ENCODE measurements around the gene RARB. TPM values are rescaled to one million over a fixed set of nuclear protein-coding genes. Genes with fewer than 3 reads are reported as not detected.

The RARB gene
- total and polyA plus RNA-seq, 7 experiments from 2014 or later: 0.07 to 0.13 TPM; not detected in 5

DNA sequence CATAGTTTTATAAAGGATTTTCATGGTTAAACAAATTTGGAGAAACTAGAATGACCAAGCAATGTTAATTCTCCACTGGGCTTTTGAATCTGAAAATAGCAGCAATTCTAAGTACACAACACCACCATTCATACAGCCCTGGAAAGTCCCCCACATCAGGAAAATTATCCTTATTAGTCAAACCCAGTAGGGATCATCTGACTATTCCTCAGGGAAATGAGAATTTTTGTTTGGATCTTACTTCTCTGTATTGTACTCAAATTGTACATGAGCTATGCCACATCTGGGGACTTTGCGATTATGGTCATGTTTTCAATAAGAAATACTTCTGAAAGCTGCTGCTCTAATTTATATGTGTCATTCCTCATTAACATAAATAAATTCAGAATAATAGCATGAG, 46.0 kb downstream of the RARB start:
- no peak overlapping the region for H3K4me3 Mint-ChIP-seq
- no peak for DNase-seq
- H3K27me3 Mint-ChIP-seq: peaks cover 0 to 8% (median 5%) of the 10 kb centered on the region in 5 donors
- no peak overlapping the region for H3K27ac ChIP-seq (ENCODE audit: low read depth, low read length)
- no peaks in the 10 kb centered on the region for H3K9me3 ChIP-seq (ENCODE audit: control insufficient read depth in 2 of 3, low read length in 3 of 3)
- no peaks in the 10 kb centered on the region for H3K36me3 ChIP-seq (ENCODE audit: control insufficient read depth in 2 of 3, insufficient read depth in 3 of 3, low read length in 3 of 3)
- no peak overlapping the region for H3K27ac Mint-ChIP-seq
- no peaks in the 10 kb centered on the region for H3K36me3 Mint-ChIP-seq
- ATAC-seq: no peak
- POLR2A ChIA-PET: no interaction called here
- no peaks in the 10 kb centered on the region for H3K27me3 ChIP-seq (ENCODE audit: control insufficient read depth in 2 of 2, insufficient read depth in 2 of 2, low read length in 2 of 2)
- no peak overlapping the region for H3K4me3 ChIP-seq (ENCODE audit: low read length)
- intact Hi-C loops (cut with micrococcal nuclease): no loop called here
- H3K4me1 ChIP-seq (ENCODE audit: control insufficient read depth in 2 of 2, insufficient read depth in 2 of 2, low read length in 2 of 2): no peaks in the 10 kb centered on the region
- H3K9me3 Mint-ChIP-seq: peaks cover 0 to 3% (median 0%) of the 10 kb centered on the region in 11 donors
- H3K4me1 Mint-ChIP-seq: peaks cover 0 to 10% (median 9%) of the 10 kb centered on the region in 7 donors
- CTCF ChIA-PET: no interaction called here

- Histone ChIP-seq H3K4me3 (ENCODE audit: low read length) (no peak overlapping the region), H3K9me3 (ENCODE audit: control insufficient read depth in 2 of 3, low read length in 3 of 3) (no peaks in the 10 kb centered on the region), H3K27ac (ENCODE audit: low read depth, low read length) (no peak overlapping the region), H3K27me3 (ENCODE audit: control insufficient read depth in 2 of 2, insufficient read depth in 2 of 2, low read length in 2 of 2) (no peaks in the 10 kb centered on the region), H3K4me1 (ENCODE audit: control insufficient read depth in 2 of 2, insufficient read depth in 2 of 2, low read length in 2 of 2) (no peaks in the 10 kb centered on the region), H3K36me3 (ENCODE audit: control insufficient read depth in 2 of 3, insufficient read depth in 3 of 3, low read length in 3 of 3) (no peaks in the 10 kb centered on the region)
- intact Hi-C loops (cut with micrococcal nuclease): no loop called here
- peaks cover 0 to 4% (median 0%) of the 10 kb centered on the region in 11 donors for H3K9me3 Mint-ChIP-seq
- peaks cover 0 to 8% (median 5%) of the 10 kb centered on the region in 5 donors for H3K27me3 Mint-ChIP-seq
- DNase-seq: no peak
- H3K4me1 Mint-ChIP-seq: peaks cover 0 to 6% (median 4%) of the 10 kb centered on the region in 7 donors
- no peak overlapping the region for H3K4me3 Mint-ChIP-seq
- no peak overlapping the region for H3K27ac Mint-ChIP-seq
- ChIA-PET POLR2A (no interaction called here), CTCF (no interaction called here)
- H3K36me3 Mint-ChIP-seq: no peaks in the 10 kb centered on the region
- ATAC-seq: no peak
Observed at GRCh38 chr3:25476639-25477038, 48.6 kb downstream of the RARB start.

DNA sequence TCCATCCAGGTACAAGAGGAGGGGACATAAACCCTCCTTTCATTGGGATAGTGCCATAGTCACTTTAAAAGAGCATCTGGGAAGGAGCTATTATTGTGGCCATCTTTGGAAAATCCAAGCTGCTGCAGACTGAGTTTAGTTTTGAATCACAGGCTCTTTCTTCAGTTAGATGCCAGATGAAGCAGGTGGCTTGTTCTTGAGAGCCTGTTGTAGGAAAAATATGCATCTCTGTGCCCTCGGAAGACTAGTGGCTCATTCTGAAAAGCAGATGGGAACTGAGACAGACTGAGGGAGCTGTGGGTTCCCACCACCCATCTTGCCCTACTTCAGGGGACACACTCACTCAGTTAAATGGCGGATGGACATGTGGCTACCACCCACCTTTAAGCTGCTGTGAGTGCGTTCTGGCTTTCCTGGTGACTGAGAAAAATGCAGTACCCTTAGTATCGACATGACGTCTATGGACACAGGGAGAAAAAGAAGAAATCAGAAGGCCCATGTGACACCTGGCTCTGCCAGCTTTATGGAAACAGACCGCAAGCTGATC, 50.2 kb downstream of the RARB start:
- Histone ChIP-seq H3K4me3 (ENCODE audit: low read length) (no peak overlapping the region), H3K27me3 (ENCODE audit: control insufficient read depth in 2 of 2, insufficient read depth in 2 of 2, low read length in 2 of 2) (no peaks in the 10 kb centered on the region), H3K36me3 (ENCODE audit: control insufficient read depth in 2 of 3, insufficient read depth in 3 of 3, low read length in 3 of 3) (no peaks in the 10 kb centered on the region), H3K9me3 (ENCODE audit: control insufficient read depth in 2 of 3, low read length in 3 of 3) (no peaks in the 10 kb centered on the region), H3K27ac (ENCODE audit: low read depth, low read length) (no peak overlapping the region), H3K4me1 (ENCODE audit: control insufficient read depth in 2 of 2, insufficient read depth in 2 of 2, low read length in 2 of 2) (no peaks in the 10 kb centered on the region)
- intact Hi-C loops (cut with micrococcal nuclease): no loop called here
- H3K27me3 Mint-ChIP-seq: peaks cover 0 to 4% (median 0%) of the 10 kb centered on the region in 5 donors
- POLR2A ChIA-PET: no interaction called here
- H3K36me3 Mint-ChIP-seq: no peaks in the 10 kb centered on the region
- no peak for DNase-seq
- no peak for ATAC-seq
- no peak overlapping the region for H3K4me3 Mint-ChIP-seq
- H3K4me1 Mint-ChIP-seq: no peaks in the 10 kb centered on the region
- H3K27ac Mint-ChIP-seq: no peak overlapping the region
- peaks cover 0 to 4% (median 0%) of the 10 kb centered on the region in 11 donors for H3K9me3 Mint-ChIP-seq
- CTCF ChIA-PET: interaction anchor here (0.6 kb wide), 1 partner anchor 9 kb away, joined by 4 read pairs; no protein-coding TSS in a partner anchor

GRCh38 chr3:25478964-25479726, 51.1 kb downstream of the RARB start:
- H3K9me3 ChIP-seq (ENCODE audit: control insufficient read depth in 2 of 3, low read length in 3 of 3): no peaks in the 10 kb centered on the region
- peaks cover 0 to 4% (median 0%) of the 10 kb centered on the region in 11 donors for H3K9me3 Mint-ChIP-seq
- H3K36me3 ChIP-seq (ENCODE audit: control insufficient read depth in 2 of 3, insufficient read depth in 3 of 3, low read length in 3 of 3): no peaks in the 10 kb centered on the region
- no peaks in the 10 kb centered on the region for H3K36me3 Mint-ChIP-seq
- no peak for ATAC-seq
- DNase-seq: no peak
- H3K4me1 ChIP-seq (ENCODE audit: control insufficient read depth in 2 of 2, insufficient read depth in 2 of 2, low read length in 2 of 2): no peaks in the 10 kb centered on the region
- peaks cover 0 to 4% (median 0%) of the 10 kb centered on the region in 5 donors for H3K27me3 Mint-ChIP-seq
- no peak overlapping the region for H3K4me3 ChIP-seq (ENCODE audit: low read length)
- intact Hi-C loops (cut with micrococcal nuclease): no loop called here
- H3K27ac ChIP-seq (ENCODE audit: low read depth, low read length): no peak overlapping the region
- H3K4me1 Mint-ChIP-seq: no peaks in the 10 kb centered on the region
- no peaks in the 10 kb centered on the region for H3K27me3 ChIP-seq (ENCODE audit: control insufficient read depth in 2 of 2, insufficient read depth in 2 of 2, low read length in 2 of 2)
- no peak overlapping the region for H3K4me3 Mint-ChIP-seq
- CTCF ChIA-PET: interaction anchor here (0.6 kb wide), 1 partner anchor 10 kb away, joined by 4 read pairs; no protein-coding TSS in a partner anchor
- H3K27ac Mint-ChIP-seq: no peak overlapping the region
- POLR2A ChIA-PET: no interaction called here

DNA sequence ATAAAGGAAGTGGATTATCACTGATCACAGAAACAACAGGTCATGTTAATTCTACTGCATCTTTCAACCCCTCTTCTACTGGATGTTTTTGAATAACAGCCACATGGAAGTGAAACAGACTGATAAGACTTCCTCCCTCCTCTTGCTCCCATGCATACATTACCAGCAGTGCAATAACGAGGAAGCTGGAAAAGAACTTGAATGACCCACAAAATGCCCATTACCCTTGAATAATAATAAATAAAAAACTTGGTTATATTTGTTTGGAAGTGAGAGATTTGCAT, 51.6 kb downstream of the RARB start:
- ATAC-seq: no peak
- H3K36me3 Mint-ChIP-seq: no peaks in the 10 kb centered on the region
- POLR2A ChIA-PET: no interaction called here
- peaks cover 0 to 4% (median 0%) of the 10 kb centered on the region in 5 donors for H3K27me3 Mint-ChIP-seq
- peaks cover 0 to 4% (median 0%) of the 10 kb centered on the region in 11 donors for H3K9me3 Mint-ChIP-seq
- Histone ChIP-seq H3K27me3 (ENCODE audit: control insufficient read depth in 2 of 2, insufficient read depth in 2 of 2, low read length in 2 of 2) (no peaks in the 10 kb centered on the region), H3K9me3 (ENCODE audit: control insufficient read depth in 2 of 3, low read length in 3 of 3) (no peaks in the 10 kb centered on the region), H3K27ac (ENCODE audit: low read depth, low read length) (no peak overlapping the region), H3K4me3 (ENCODE audit: low read length) (no peak overlapping the region), H3K4me1 (ENCODE audit: control insufficient read depth in 2 of 2, insufficient read depth in 2 of 2, low read length in 2 of 2) (no peaks in the 10 kb centered on the region), H3K36me3 (ENCODE audit: control insufficient read depth in 2 of 3, insufficient read depth in 3 of 3, low read length in 3 of 3) (no peaks in the 10 kb centered on the region)
- H3K4me3 Mint-ChIP-seq: no peak overlapping the region
- no peaks in the 10 kb centered on the region for H3K4me1 Mint-ChIP-seq
- DNase-seq: no peak
- H3K27ac Mint-ChIP-seq: no peak overlapping the region
- CTCF ChIA-PET: no interaction called here
- intact Hi-C loops (cut with micrococcal nuclease): no loop called here

DNA sequence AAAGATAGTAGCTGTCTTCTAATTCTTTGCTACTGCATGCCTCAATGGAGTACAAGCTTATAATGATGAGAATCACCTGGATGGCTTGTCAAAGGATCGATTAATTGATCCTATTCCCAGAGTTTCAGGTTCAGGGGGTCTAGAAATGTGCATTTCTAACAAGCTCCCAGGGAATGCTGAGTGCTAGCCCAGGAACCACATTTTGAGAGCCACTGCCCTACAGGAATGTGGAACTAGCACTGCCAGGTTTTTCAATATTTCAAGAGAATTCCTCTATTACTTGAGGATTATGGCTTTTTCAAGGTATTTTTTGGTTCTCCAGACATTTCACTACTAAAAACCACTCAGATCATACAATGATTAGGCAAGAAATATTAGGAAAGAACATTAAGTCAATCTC, 52.7 kb downstream of the RARB start:
- Histone ChIP-seq H3K4me1 (ENCODE audit: control insufficient read depth in 2 of 2, insufficient read depth in 2 of 2, low read length in 2 of 2) (no peaks in the 10 kb centered on the region), H3K4me3 (ENCODE audit: low read length) (no peak overlapping the region), H3K27ac (ENCODE audit: low read depth, low read length) (no peak overlapping the region), H3K36me3 (ENCODE audit: control insufficient read depth in 2 of 3, insufficient read depth in 3 of 3, low read length in 3 of 3) (no peaks in the 10 kb centered on the region), H3K9me3 (ENCODE audit: control insufficient read depth in 2 of 3, low read length in 3 of 3) (no peaks in the 10 kb centered on the region), H3K27me3 (ENCODE audit: control insufficient read depth in 2 of 2, insufficient read depth in 2 of 2, low read length in 2 of 2) (no peaks in the 10 kb centered on the region)
- intact Hi-C loops (cut with micrococcal nuclease): no loop called here
- no peak for DNase-seq
- peaks cover 0 to 4% (median 0%) of the 10 kb centered on the region in 5 donors for H3K27me3 Mint-ChIP-seq
- H3K9me3 Mint-ChIP-seq: peaks cover 0 to 4% (median 0%) of the 10 kb centered on the region in 11 donors
- H3K4me1 Mint-ChIP-seq: no peaks in the 10 kb centered on the region
- no peaks in the 10 kb centered on the region for H3K36me3 Mint-ChIP-seq
- POLR2A ChIA-PET: no interaction called here
- no peak for ATAC-seq
- CTCF ChIA-PET: interaction anchor here (0.9 kb wide), 1 partner anchor 20 kb away, joined by 3 read pairs; no protein-coding TSS in a partner anchor
- H3K4me3 Mint-ChIP-seq: no peak overlapping the region
- H3K27ac Mint-ChIP-seq: no peak overlapping the region

GRCh38 chr3:25481386-25481785, 53.3 kb downstream of the RARB start:
- intact Hi-C loops (cut with micrococcal nuclease): no loop called here
- Histone ChIP-seq H3K4me3 (ENCODE audit: low read length) (no peak overlapping the region), H3K27ac (ENCODE audit: low read depth, low read length) (no peak overlapping the region), H3K4me1 (ENCODE audit: control insufficient read depth in 2 of 2, insufficient read depth in 2 of 2, low read length in 2 of 2) (no peaks in the 10 kb centered on the region), H3K9me3 (ENCODE audit: control insufficient read depth in 2 of 3, low read length in 3 of 3) (no peaks in the 10 kb centered on the region), H3K27me3 (ENCODE audit: control insufficient read depth in 2 of 2, insufficient read depth in 2 of 2, low read length in 2 of 2) (no peaks in the 10 kb centered on the region), H3K36me3 (ENCODE audit: control insufficient read depth in 2 of 3, insufficient read depth in 3 of 3, low read length in 3 of 3) (no peaks in the 10 kb centered on the region)
- CTCF ChIA-PET: no interaction called here
- no peak for ATAC-seq
- no peak for DNase-seq
- Mint-ChIP-seq H3K36me3 (no peaks in the 10 kb centered on the region), H3K27me3 (peaks cover 0 to 5% (median 0%) of the 10 kb centered on the region in 5 donors), H3K27ac (no peak overlapping the region), H3K9me3 (peaks cover 0 to 4% (median 0%) of the 10 kb centered on the region in 11 donors), H3K4me1 (no peaks in the 10 kb centered on the region), H3K4me3 (no peak overlapping the region)
- POLR2A ChIA-PET: no interaction called here
